Activated T-helper 17 cell treated with anti-CD3 and anti-CD28 coated beads, Interleukin-2, amount 50 U/mL, for 72 hours (primary cell): ENCODE measurements around the gene TTC13. TPM values are rescaled to one million over a fixed set of nuclear protein-coding genes. Genes with fewer than 3 reads are reported as not detected.
A peak's percentile ranks its signal among the peaks of the same experiment; 100 is the strongest.
"Not testable (repeated sequence)": the region's sequence is repeated elsewhere in the genome, so short reads cannot be mapped to it uniquely, and the experiment has no call there.

Experiments used
- ATAC-seq: fragments of 150-1000 bp; cut with Tn5 transposase; replicated peaks from 2 replicates; pipeline ENCODE4 v1.10.0; 2021; ENCODE audit warnings: mild to moderate bottlenecking, moderate library complexity
- H3K27ac Mint-ChIP-seq: one replicate; pipeline ENCODE4 v1.8.0; 2022; ENCODE audit warnings: mixed read lengths
- H3K27me3 Mint-ChIP-seq: one replicate; pipeline ENCODE4 v1.8.0; 2022; ENCODE audit warnings: mixed read lengths
- H3K36me3 Mint-ChIP-seq: one replicate; pipeline ENCODE4 v1.8.0; 2022; ENCODE audit warnings: low read depth, mild to moderate bottlenecking, mixed read lengths
- H3K4me1 Mint-ChIP-seq: one replicate; pipeline ENCODE4 v1.8.0; 2022; ENCODE audit warnings: mixed read lengths
- H3K4me3 Mint-ChIP-seq: one replicate; pipeline ENCODE4 v1.8.0; 2022; ENCODE audit warnings: mild to moderate bottlenecking, mixed read lengths
- H3K9me3 Mint-ChIP-seq: one replicate; pipeline ENCODE4 v1.8.0; 2022; ENCODE audit warnings: mixed read lengths
- total RNA-seq, 2 donors: library from RNA; stranded (reverse); gene quantifications; one replicate each; pipeline ENCODE4 v1.2.3, GENCODE V29; 2022

Gene TTC13
- total RNA-seq, 2 donors from 2014 or later: 13.3 to 22.0 TPM

GRCh38 chr1:231011360-231011759 is 32.7 kb upstream of the TTC13 start:
- no peak for ATAC-seq

GRCh38 chr1:231007535-231007934 is 28.9 kb upstream of the TTC13 start:
- H3K27me3 Mint-ChIP-seq, H3K27ac Mint-ChIP-seq, H3K4me1 Mint-ChIP-seq, H3K4me3 Mint-ChIP-seq, ATAC-seq, H3K36me3 Mint-ChIP-seq: not testable (repeated sequence)
- H3K9me3 Mint-ChIP-seq: peaks cover 30% of the 10 kb centered on the region

More at GRCh38 chr1:231011360-231011759, 32.7 kb upstream of the TTC13 start:
- H3K4me1 Mint-ChIP-seq: no peaks in the 10 kb centered on the region
- no peak overlapping the region for H3K4me3 Mint-ChIP-seq
- no peaks in the 10 kb centered on the region for H3K27me3 Mint-ChIP-seq
- H3K36me3 Mint-ChIP-seq: no peaks in the 10 kb centered on the region
- no peak overlapping the region for H3K27ac Mint-ChIP-seq
- peaks cover 6% of the 10 kb centered on the region for H3K9me3 Mint-ChIP-seq

DNA sequence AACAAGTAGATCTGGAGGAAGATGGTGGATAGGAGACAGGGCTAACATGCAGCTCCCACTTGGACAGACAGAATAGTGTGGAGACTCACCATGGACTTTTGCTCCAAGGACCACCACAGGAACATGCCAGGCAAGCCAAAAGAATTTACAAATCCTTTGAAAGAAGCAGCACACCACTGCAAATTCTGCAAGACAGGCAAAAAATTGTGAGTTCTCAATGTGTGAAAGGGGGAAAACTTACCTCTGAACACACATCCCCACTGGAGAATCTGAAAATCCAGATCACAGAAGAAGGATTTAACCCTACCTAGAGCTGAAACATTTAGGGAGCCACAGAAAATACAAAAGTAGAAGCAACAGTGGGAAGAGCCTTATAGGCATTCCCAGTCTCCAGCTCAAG is 23.2 kb upstream of the TTC13 start:
- Mint-ChIP-seq H3K27ac (no peak overlapping the region), H3K27me3 (no peaks in the 10 kb centered on the region), H3K9me3 (peaks cover 26% of the 10 kb centered on the region), H3K4me3 (no peak overlapping the region), H3K4me1 (no peaks in the 10 kb centered on the region), H3K36me3 (peaks cover 11% of the 10 kb centered on the region)
- ATAC-seq: no peak

GRCh38 chr1:231000639-231001038 is 22.0 kb upstream of the TTC13 start:
- H3K9me3 Mint-ChIP-seq: peaks cover 19% of the 10 kb centered on the region
- no peak overlapping the region for H3K4me3 Mint-ChIP-seq
- no peak overlapping the region for H3K27ac Mint-ChIP-seq
- peaks cover 11% of the 10 kb centered on the region for H3K36me3 Mint-ChIP-seq
- no peaks in the 10 kb centered on the region for H3K4me1 Mint-ChIP-seq
- H3K27me3 Mint-ChIP-seq: no peaks in the 10 kb centered on the region
- peak; percentile 12 for ATAC-seq

- Mint-ChIP-seq H3K4me1 (no peaks in the 10 kb centered on the region), H3K36me3 (peaks cover 11% of the 10 kb centered on the region), H3K9me3 (peaks cover 15% of the 10 kb centered on the region), H3K27me3 (no peaks in the 10 kb centered on the region), H3K4me3 (no peak overlapping the region), H3K27ac (no peak overlapping the region)
- ATAC-seq: no peak
Observed at GRCh38 chr1:231000201-231000600, 21.5 kb upstream of the TTC13 start.

GRCh38 chr1:230994860-230995259 is 16.2 kb upstream of the TTC13 start:
- Mint-ChIP-seq H3K27ac (no peak overlapping the region), H3K27me3 (no peaks in the 10 kb centered on the region), H3K4me3 (no peak overlapping the region), H3K9me3 (no peaks in the 10 kb centered on the region), H3K4me1 (no peaks in the 10 kb centered on the region), H3K36me3 (peaks cover 33% of the 10 kb centered on the region)
- no peak for ATAC-seq

DNA sequence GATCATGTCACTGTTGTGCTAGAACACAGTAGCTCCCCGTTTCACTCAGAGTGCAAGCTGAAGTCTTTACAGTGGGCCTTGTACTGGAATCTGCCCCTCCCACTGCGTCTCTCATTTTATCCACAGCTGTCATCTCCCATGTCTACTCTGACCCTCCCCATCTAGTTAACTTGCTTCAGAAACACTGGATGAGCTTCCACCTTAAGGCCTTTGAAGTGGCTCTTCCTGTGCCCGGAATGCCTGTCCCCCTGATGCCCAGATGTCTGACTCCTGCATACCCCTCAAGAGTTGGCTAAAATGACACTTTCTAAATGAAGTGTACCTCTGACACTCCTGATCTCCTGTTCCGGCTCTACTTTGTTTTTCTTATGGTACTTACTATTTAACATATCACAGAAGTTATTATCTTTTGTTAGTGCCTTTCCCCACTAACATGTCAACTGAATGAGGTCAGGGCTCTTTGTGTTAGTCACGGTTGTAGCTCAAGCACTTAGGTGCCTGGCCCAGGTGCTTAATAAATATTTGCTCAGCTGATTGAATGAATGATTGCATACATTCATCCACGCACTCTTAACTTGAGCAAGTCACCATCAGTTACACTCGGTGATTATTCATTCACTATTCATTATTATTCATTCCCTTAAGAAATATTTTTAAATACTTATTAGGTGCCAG is 13.6 kb upstream of the TTC13 start:
- no peak for ATAC-seq
- Mint-ChIP-seq H3K4me1 (no peaks in the 10 kb centered on the region), H3K4me3 (no peak overlapping the region), H3K27me3 (no peaks in the 10 kb centered on the region), H3K27ac (no peak overlapping the region), H3K36me3 (peaks cover 50% of the 10 kb centered on the region), H3K9me3 (no peaks in the 10 kb centered on the region)

- Mint-ChIP-seq H3K27me3 (no peaks in the 10 kb centered on the region), H3K36me3 (peaks cover 70% of the 10 kb centered on the region), H3K27ac (no peak overlapping the region), H3K4me1 (no peaks in the 10 kb centered on the region), H3K9me3 (no peaks in the 10 kb centered on the region), H3K4me3 (no peak overlapping the region)
- ATAC-seq: no peak
Observed at GRCh38 chr1:230987448-230987847, 8.8 kb upstream of the TTC13 start.

- no peak for ATAC-seq
- Mint-ChIP-seq H3K36me3 (peaks cover 65% of the 10 kb centered on the region), H3K27ac (no peak overlapping the region), H3K9me3 (no peaks in the 10 kb centered on the region), H3K27me3 (no peaks in the 10 kb centered on the region), H3K4me3 (no peak overlapping the region), H3K4me1 (no peaks in the 10 kb centered on the region)
Observed at GRCh38 chr1:230986976-230987375, 8.3 kb upstream of the TTC13 start.

- ATAC-seq: no peak
- no peaks in the 10 kb centered on the region for H3K27me3 Mint-ChIP-seq
- no peak overlapping the region for H3K27ac Mint-ChIP-seq
- no peaks in the 10 kb centered on the region for H3K9me3 Mint-ChIP-seq
- H3K4me1 Mint-ChIP-seq: no peaks in the 10 kb centered on the region
- no peak overlapping the region for H3K4me3 Mint-ChIP-seq
- peaks cover 53% of the 10 kb centered on the region for H3K36me3 Mint-ChIP-seq
Observed at GRCh38 chr1:230985711-230986110, 7.0 kb upstream of the TTC13 start.

- not testable (repeated sequence) for H3K4me1 Mint-ChIP-seq, ATAC-seq, H3K27me3 Mint-ChIP-seq, H3K4me3 Mint-ChIP-seq, H3K9me3 Mint-ChIP-seq
- Mint-ChIP-seq H3K27ac (peak overlapping the region; percentile 15), H3K36me3 (peaks cover 44% of the 10 kb centered on the region)
Observed at GRCh38 chr1:230984622-230985515, 6.2 kb upstream of the TTC13 start.

GRCh38 chr1:230983811-230984210 is 5.2 kb upstream of the TTC13 start:
- ATAC-seq: no peak
- peaks cover 36% of the 10 kb centered on the region for H3K36me3 Mint-ChIP-seq
- peaks cover 6% of the 10 kb centered on the region for H3K4me1 Mint-ChIP-seq

GRCh38 chr1:230982696-230983095 is 4.0 kb upstream of the TTC13 start:
- Mint-ChIP-seq H3K9me3 (no peaks in the 10 kb centered on the region), H3K27ac (no peak overlapping the region), H3K36me3 (peaks cover 31% of the 10 kb centered on the region), H3K4me1 (peaks cover 6% of the 10 kb centered on the region), H3K4me3 (no peak overlapping the region), H3K27me3 (no peaks in the 10 kb centered on the region)
- no peak for ATAC-seq

More at GRCh38 chr1:230983811-230984210, 5.2 kb upstream of the TTC13 start:
- Mint-ChIP-seq H3K9me3 (no peaks in the 10 kb centered on the region), H3K4me3 (no peak overlapping the region), H3K27ac (no peak overlapping the region), H3K27me3 (no peaks in the 10 kb centered on the region)

DNA sequence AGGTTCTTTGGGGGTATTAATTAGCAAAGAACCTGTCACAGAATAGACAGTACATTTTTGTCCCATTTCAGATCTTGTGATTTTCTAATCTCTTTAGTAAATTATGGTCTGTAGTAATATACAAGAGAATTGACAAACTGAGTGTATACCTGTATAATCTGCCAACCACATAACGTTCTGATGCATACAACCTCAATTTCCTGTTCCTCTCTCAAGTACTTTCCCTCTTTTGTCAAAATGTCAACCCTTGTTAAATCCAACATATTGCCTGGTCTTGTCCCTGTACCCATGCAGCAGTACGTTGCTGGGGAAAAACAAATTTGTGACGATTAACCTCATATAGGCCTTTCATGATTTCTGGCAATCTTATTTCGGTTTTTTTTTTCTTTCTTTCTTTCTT is 1.3 kb upstream of the TTC13 start:
- no peaks in the 10 kb centered on the region for H3K27me3 Mint-ChIP-seq
- H3K9me3 Mint-ChIP-seq: no peaks in the 10 kb centered on the region
- no peak for ATAC-seq
- H3K4me3 Mint-ChIP-seq: no peak overlapping the region
- H3K36me3 Mint-ChIP-seq: peaks cover 24% of the 10 kb centered on the region
- H3K4me1 Mint-ChIP-seq: peaks cover 16% of the 10 kb centered on the region
- H3K27ac Mint-ChIP-seq: peak overlapping the region; percentile 93

DNA sequence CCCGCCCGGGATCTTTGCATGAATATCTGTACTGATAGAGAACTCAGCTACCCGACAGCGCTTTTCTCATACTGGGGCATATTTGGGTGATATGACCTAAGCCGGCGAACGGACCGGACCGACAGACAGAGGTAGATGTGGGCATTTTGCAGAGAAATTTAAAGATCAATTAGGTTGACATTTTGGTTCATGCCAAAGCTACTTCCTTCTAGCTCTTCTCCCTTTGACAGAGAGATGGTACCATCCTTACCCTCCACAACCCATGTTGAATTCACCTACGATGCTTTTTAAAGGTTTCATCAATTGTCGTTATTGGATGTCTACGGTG is 692 bp upstream of the TTC13 start:
- Mint-ChIP-seq H3K36me3 (peaks cover 24% of the 10 kb centered on the region), H3K4me1 (peaks cover 20% of the 10 kb centered on the region), H3K27ac (peak overlapping the region; percentile 93), H3K27me3 (no peaks in the 10 kb centered on the region), H3K9me3 (no peaks in the 10 kb centered on the region), H3K4me3 (no peak overlapping the region)
- no peak for ATAC-seq
